ENCODE data around the gene LHFPL2. TPM values are rescaled to one million over a fixed set of nuclear protein-coding genes. Genes with fewer than 3 reads are reported as not detected.

Gene LHFPL2
- total and polyA plus RNA-seq, 9 of the 15 experiments (the other 6 are each of a cell fraction or from before 2014, with no cell fraction given), result 1.0 to 6.6 (median 4.6) TPM

GRCh38 chr5:78661044-78661443 is 12.5 kb upstream of the LHFPL2 start (continued):
- TF ChIP-seq ID3 (CRISPR knock-in tag; IDR thresholded peaks at IDR 0.05) (no peak), ID3 (tag; IDR thresholded peaks at IDR 0.05) (no peak), RBM25 (IDR thresholded peaks at IDR 0.05; ENCODE audit: low read depth, low read length, severe bottlenecking) (peak; percentile 50), KDM5B (IDR thresholded peaks at IDR 0.05; ENCODE audit: insufficient replicate concordance, low read depth, low read length) (no peak), ZNF239 (CRISPR knock-in tag; IDR thresholded peaks at IDR 0.05) (no peak), ZKSCAN1 (IDR thresholded peaks at IDR 0.05; ENCODE audit: low read depth, low read length) (no peak), HIVEP1 (CRISPR knock-in tag; IDR thresholded peaks at IDR 0.05) (no peak), NELFE (IDR thresholded peaks at IDR 0.05; ENCODE audit: insufficient read depth, insufficient read length) (no peak), ZNF3 (CRISPR knock-in tag; IDR thresholded peaks at IDR 0.05) (no peak), ZNF184 (CRISPR knock-in tag; IDR thresholded peaks at IDR 0.05) (no peak), ZNF121 (CRISPR knock-in tag; conservative IDR thresholded peaks at IDR 0.05) (peak; percentile 96)

GRCh38 chr5:78660401-78660800 is 11.8 kb upstream of the LHFPL2 start:
- Histone ChIP-seq H3K27me3 (ENCODE audit: control insufficient read depth in 2 of 2, insufficient read depth in 2 of 2, low read length in 2 of 2) (no peaks in the 10 kb centered on the region), H3K27ac (ENCODE audit: extremely low read depth, low read depth, low read length) (peak overlapping the region; percentile 61; the same call in 1 of the 3 replicates), H3K9ac (ENCODE audit: insufficient read depth in 1 of 2, low read depth in 2 of 2, low read length in 2 of 2) (peak overlapping the region in 1 of 2 experiments; percentile 14; a peak in 2 of 4 replicates), H2AFZ (ENCODE audit: low read depth, low read length) (0 out of 2 replicates have a peak overlapping the region, but pooled peaks have one; percentile 18), H4K20me1 (replicated peaks; ENCODE audit: control insufficient read depth, insufficient read depth, low read length) (no peaks in the 10 kb centered on the region), H3K9me3 (replicated peaks; ENCODE audit: control insufficient read depth, insufficient read depth, low read depth, low read length) (no peaks in the 10 kb centered on the region), H3K79me2 (ENCODE audit: control insufficient read depth, insufficient read depth, low read length) (no peaks in the 10 kb centered on the region), H3K4me3 (no peak overlapping the region), H3K9me1 (ENCODE audit: control insufficient read depth, insufficient read depth, low read length) (no peaks in the 10 kb centered on the region), H3K4me1 (replicated peaks in 1 of 2; ENCODE audit: control insufficient read depth in 2 of 2, insufficient read depth in 2 of 2, low read length in 2 of 2) (peaks cover 3 to 29% of the 10 kb centered on the region in 2 experiments; a peak in 4 of 5 replicates), H3K36me3 (ENCODE audit: control insufficient read depth, insufficient read depth, low read length) (no peaks in the 10 kb centered on the region), H3K4me2 (ENCODE audit: insufficient read depth, low read length) (no peak overlapping the region; the same call in 1 of the 2 replicates)
- in situ Hi-C loops (cut with MboI), result no loop called here
- ChIA-PET POLR2A (interaction anchor here (1.7 kb wide), 1 partner anchor 16 kb away, joined by 4 read pairs; no protein-coding TSS in a partner anchor), CTCF (ENCODE audit: low intra/inter-chr PET ratio) (no interaction called here)
- FAIRE-seq, result no peak
- ATAC-seq, result peak; percentile 67
- no TSS peak for BruUV-seq (replicated peaks)
- DNase-seq (ENCODE audit: extremely low read depth in 1 of 4, low spot score in 3 of 4), result no peak
- intact Hi-C loops (cut with micrococcal nuclease), result no loop called here
- TF ChIP-seq PHB2 (IDR thresholded peaks at IDR 0.05; ENCODE audit: low read depth) (no peak), ZEB2 (IDR thresholded peaks at IDR 0.05) (no peak), POLR2H (tag; IDR thresholded peaks at IDR 0.05; ENCODE audit: low read depth) (no peak), HDAC1 (IDR thresholded peaks at IDR 0.05) (no peak), TCF3 (CRISPR knock-in tag; IDR thresholded peaks at IDR 0.05) (no peak)
- 0% methylated on average over 1 of the region's 1 CpG for WGBS (ENCODE audit: insufficient coverage, low coverage, missing lambda C conversion rate)

Measured in K562 (cell line).